CD4-positive, alpha-beta T cell treated with Interleukin-12 subunit alpha and Interleukin-12 subunit beta, for 1 hour (primary cell): ENCODE data around the gene GAS6.

Experiments used
- DNase-seq: peaks from one replicate; pipeline ENCODE4 v3.0.0-alpha.2; 2020

Gene GAS6

DNA sequence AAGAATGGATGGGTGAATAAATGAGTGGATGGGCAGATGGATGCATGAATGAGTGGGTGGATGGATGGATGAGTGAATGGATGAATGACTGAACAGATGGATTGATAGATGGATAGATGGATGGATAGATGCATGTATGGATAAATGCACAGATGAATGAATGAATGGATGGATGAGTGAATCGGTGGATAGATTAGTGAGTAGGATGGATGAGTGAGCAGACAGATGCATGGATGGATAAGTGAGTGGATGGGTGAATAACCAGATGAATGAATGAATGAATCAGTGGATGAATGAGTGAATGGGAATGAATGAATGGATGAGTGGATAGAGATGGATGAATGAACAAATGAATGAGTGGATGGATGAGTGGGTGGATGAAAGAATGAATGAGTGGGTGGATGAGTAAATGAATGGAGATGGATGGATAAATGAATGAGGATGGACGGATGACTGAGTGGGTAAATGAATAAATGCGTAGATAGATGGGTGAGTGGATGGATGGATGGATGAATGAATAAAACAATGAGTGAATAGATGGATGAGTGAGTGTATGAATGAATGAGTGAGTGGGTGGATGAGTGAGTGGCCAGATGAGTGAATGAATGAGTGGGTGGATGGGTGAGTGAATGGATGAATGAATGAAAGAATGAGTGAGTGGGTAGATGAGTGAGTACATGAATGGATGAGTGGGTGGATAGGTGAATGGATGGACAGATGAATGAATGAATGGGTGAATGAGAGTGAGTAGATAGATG is 13.0 kb downstream of the GAS6 start:
- DNase-seq, result no peak

GRCh38 chr13:113849981-113850721 is 13.7 kb downstream of the GAS6 start:
- DNase-seq, result no peak

- DNase-seq, result no peak
These were observed 14.3 kb downstream of the GAS6 start for GRCh38 chr13:113849546-113849945.

DNA sequence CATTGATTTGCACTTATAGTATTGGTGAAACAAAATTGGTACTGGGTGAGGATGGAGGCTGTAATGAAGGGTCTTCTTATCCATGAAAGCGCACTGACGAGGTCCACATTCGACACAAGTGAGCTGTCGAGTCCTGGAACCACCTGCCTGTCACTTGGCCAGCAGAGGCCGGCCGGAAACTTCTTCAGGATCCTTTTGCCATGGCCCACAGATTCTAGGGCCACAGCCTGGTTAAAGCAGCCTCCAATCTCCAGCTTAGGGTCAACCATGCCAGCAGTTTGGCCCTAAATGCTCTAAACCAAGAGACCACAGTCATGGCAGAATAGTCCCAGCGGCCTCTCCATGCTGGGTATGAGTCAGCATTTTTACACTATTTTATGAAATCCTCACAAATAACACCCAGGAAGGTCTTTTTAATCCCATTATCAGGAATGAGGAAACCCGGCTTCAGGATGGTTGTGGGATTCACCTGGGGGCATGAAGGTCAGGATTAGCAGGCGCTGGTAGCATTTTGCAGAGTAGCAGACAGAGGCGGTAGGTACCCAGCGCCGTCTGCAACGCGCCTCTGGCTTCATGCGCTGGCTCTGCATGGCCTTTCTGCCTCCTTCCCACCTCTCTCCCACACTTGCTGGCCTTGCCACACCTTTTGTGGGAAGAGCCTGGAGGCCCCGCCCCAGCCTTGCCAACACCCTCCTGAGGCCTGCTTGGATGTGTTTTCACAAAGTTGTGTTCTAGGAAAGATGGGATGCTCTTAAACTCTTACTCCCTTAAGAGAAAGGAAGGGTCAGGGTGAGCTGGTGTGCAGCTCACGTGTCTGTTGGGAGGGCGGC is 15.2 kb downstream of the GAS6 start:
- no peak for DNase-seq

- DNase-seq, result no peak
These were observed 15.9 kb downstream of the GAS6 start for GRCh38 chr13:113848020-113848419.

- peak; percentile 40 for DNase-seq
These were observed 17.1 kb downstream of the GAS6 start for GRCh38 chr13:113846636-113847318.

DNA sequence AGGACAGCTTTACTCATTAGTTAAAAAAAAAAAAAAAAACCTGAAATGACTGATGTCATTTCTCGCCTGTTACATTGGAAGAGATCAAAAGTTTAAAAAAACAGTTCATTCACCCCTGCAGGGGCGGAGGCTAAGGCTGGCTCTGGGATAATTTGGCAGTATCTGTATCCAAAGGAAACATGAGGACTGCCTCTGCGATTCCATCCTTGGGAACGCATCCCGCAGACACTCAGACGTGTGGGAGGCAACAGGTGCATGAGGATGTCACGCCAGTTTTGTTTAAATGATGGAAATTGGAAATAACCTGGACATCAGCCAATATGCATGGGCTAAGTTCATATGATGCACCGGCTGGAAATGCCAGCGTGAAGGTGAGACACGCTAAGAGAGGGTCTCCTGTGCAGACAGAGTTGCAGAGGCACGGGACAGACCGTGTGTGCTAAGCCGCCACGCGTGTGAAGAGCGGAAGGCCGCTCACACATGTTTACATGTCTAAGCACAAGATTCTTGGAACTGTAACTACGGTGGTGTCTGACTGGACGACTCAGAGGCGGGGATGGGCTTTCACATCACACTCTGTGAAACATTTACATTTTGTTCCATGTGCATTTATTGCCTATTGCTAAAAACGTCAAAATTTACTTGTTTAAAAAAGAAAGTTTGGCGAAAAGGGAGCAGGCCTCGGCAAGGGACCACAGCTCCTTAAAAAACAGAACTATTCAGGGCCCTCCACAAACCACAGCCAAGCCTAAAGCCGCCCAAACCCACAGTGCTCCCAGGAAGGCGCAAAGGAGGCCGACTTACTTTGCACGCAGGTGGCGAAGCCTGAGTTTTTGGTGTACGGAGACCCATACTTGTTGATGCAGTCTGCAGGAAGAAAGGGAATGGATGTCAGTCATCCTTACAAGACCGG is 17.9 kb downstream of the GAS6 start:
- DNase-seq, result no peak

DNA sequence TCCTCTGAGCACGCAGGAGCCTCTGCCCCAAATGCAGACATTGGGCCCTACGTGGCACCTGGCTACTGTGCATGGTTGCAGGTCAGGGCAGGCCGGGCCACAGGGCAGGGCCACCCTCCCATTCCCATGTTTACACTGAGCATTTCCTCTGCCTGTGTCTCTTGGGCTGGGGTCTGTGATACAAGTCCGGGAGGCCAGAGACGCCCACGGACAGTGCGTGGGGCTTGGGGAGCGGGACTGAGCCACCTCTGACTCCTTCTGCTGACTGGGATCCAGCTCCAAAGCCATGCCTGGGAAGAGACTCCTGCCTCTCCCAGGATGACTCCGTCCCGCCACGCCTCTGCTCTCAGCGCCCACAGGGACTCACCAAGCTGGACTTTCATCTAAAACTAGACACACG is 18.8 kb downstream of the GAS6 start:
- no peak for DNase-seq

- DNase-seq, result no peak
These were observed 19.9 kb downstream of the GAS6 start for GRCh38 chr13:113843864-113844556.

DNA sequence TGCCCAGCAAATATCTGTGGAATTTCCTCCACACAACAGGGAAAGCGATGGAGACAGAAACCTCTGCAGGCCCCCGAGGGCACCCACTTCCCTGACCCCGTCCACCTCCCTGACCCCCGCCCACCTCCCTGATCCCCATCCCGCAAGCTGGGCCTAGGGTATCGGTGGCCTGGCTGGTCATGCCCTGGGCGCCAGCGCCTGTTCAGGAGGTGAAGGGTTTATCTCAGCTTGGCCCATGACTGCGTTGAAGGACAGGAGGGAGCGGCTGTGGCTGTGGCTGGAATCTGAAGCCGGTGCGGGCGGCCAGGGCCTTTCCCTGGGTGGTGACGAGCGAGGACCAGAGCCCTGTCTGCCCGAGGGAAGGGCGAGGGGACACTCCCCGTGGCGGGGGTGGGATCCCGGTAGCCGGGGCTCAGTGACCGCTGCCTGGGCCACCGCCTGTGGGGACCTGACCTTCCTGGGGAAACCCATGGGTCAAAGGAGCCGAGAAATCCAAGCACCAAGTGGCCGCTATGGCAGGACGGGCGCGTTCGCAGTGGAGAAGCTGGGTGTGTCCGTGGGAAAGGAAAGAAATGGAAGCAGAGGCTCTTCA is 20.7 kb downstream of the GAS6 start:
- no peak for DNase-seq

GRCh38 chr13:113842336-113843062 is 21.4 kb downstream of the GAS6 start:
- DNase-seq, result no peak

DNA sequence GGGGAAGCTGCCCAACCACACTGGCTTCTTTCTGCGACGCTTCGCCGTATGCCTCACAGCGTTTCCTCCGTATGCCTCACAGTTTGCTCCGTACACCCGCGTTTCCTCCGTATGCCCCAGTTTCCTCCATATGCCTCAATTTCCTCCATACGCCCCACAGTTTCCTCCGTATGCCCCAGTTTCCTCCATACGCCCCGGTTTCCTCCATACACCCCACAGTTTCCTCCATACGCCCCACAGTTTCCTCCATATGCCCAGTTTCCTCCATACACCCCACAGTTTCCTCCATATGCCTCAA is 22.6 kb downstream of the GAS6 start:
- DNase-seq, result peak; percentile 11

DNA sequence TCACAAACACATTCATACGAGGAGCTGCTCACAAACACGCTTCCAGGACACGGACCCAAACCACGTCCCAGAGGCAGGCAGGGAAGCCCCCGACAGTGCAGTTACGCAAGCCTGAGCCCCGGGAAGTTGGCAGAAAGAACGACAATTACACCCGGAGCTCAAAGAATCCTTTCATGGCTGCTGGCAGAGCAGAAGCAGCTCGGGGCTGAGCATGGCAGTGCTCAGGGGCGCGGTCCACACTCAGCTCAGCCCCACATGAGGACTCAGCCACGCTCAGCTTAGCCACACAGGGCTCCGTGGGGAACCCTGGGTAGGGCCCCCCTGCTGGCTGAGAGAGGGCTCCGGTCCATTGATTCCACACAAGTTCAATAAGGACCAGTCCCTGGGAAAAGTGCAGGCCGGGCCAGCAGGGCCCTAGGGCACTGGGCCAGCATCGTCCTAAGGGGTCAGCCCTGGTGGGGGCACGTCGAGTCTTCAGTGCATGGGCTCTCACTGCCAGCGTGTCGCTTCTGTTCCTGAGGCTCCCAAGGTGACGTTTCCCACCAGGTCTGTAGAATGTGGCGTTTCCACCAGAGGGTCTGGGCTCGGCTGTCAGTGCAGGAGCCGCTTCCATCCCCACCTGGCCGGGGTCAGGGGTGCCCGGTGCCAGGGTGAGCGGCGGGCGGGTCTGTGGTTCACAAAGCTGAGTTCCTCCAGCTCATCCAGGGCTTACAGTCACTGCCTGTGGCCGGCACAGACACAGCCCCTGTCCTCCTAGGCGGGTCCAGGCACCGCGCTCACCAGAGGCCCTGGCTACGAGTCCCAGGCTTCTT is 23.1 kb downstream of the GAS6 start:
- no peak for DNase-seq

DNA sequence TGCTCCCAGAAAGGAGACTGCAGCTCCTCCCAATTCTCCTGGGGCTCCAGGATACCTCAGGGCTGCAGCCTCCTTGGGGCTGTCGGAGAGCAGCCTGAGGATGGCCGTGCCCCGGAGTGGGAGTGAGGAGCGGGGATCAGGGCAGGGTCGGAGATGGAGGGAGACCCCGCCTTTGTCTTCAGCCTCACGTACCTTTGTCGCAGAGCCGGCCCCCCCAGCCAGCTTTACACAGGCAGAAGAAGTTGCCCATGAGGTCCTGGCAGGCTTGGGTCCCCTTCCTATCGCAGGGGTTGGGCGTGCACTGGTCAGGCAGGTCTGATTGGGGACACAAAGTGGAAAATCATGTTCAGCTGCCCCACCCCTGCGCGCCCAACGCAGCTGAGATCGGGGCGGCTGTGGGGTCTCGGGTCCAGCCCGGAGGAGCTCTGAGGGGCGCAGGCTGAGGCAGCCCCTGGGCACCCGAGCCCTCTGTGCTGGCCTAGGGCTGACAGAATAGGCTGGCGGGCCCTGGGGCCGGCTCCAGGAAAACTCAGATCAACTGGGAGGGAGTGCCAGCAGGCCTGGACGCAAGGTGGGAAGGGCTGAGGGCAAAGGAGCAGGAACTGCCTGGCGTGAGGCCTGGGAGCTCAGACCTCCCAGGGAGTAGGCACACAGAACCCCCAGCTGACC is 24.2 kb downstream of the GAS6 start:
- DNase-seq, result no peak

- no peak for DNase-seq
These were observed 25.1 kb downstream of the GAS6 start for GRCh38 chr13:113838711-113839201.

GRCh38 chr13:113837560-113838355 is 26.1 kb downstream of the GAS6 start:
- DNase-seq, result no peak

DNA sequence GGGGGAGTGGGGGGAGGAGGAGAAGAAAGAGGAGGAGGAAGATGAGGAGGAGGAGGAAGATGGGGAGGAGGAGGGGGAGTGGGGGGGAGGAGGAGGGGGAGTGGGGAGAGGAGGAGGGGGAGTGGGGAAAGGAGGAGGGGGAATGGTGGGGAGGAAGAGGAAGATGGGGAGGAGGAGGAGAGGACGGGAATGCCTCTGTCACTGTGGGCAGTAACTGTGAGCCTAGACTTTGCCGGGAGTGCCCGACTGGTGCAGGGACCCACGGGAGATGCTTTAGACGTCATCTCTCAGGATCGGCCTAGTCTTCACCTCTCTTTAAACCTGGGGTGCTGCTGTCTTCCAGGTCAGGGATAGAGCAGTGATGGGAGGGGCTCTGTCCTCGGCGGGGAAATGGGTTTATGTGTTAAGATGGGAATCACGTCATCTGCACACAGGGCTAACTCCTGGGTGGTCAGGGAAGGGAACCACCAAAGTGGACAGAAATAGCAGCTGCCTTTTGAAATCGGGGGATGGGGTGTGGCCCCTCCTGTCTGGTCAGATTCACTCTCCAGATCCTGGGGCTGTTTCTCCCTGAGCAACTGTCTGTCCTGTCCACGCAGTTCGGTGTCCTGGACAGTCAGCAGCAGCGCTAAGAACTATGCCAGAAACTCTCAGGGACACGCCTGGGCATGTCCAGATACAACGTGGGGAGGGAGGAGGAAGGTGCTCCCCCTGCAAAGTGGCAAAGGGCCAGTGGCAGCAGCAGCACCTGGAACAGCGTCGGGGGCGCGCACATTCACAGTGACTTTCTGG is 26.9 kb downstream of the GAS6 start:
- DNase-seq, result no peak
